K562 (cell line): ENCODE data around the gene EN1. TPM values are rescaled to one million over a fixed set of nuclear protein-coding genes. Genes with fewer than 3 reads are reported as not detected.
A peak's percentile ranks its signal among the peaks of the same experiment; 100 is the strongest.

Source experiments
- CREBBP ChIP-seq: IDR thresholded peaks from one replicate; pipeline ENCODE4 v1.6.1; 2012; ENCODE audit warnings: low read depth, mild to moderate bottlenecking, control low read depth, inconsistent platforms, low read length
- DDX20 ChIP-seq: fragments of 450-650 bp; IDR thresholded peaks from 2 replicates; pipeline ENCODE4 v1.6.1; 2016; ENCODE audit warnings: missing genetic modification characterization, low read depth, mild to moderate bottlenecking, missing compliant biosample characterization, moderate library complexity
- E2F4 ChIP-seq: sonication (generic); formaldehyde crosslinking; IDR thresholded peaks from 2 replicates; pipeline ENCODE4 v1.8.0; 2022; ENCODE audit warnings: mild to moderate bottlenecking, low read depth, missing genetic modification reagents
- EZH2 ChIP-seq: IDR thresholded peaks from 2 replicates; pipeline ENCODE4 v1.6.1; 2012; ENCODE audit warnings: low read depth, mild to moderate bottlenecking, inconsistent platforms, low read length, borderline replicate concordance
- FOXP4 ChIP-seq: sonication (generic); formaldehyde crosslinking; IDR thresholded peaks from 2 replicates; pipeline ENCODE4 v1.8.0; 2022; ENCODE audit warnings: mild to moderate bottlenecking, missing genetic modification reagents, borderline replicate concordance
- HEY1 ChIP-seq: fragments of 250-450 bp; sonication (Bioruptor Pico); IDR thresholded peaks from 2 replicates; pipeline ENCODE4 v1.5.0; 2020; ENCODE audit warnings: mild to moderate bottlenecking, moderate library complexity, borderline replicate concordance
- NCOA1 ChIP-seq: fragments of 450-650 bp; IDR thresholded peaks from 2 replicates; pipeline ENCODE4 v1.6.1; 2016; ENCODE audit warnings: low read depth
- RBM17 ChIP-seq: fragments of 200-400 bp; formaldehyde crosslinking; IDR thresholded peaks from 2 replicates; pipeline ENCODE4 v1.6.1; 2017; ENCODE audit warnings: low read depth, mild to moderate bottlenecking, low read length, borderline replicate concordance
- SIN3B ChIP-seq: fragments of 450-650 bp; IDR thresholded peaks from 2 replicates; pipeline ENCODE4 v1.6.1; 2017; ENCODE audit warnings: low read depth, mild to moderate bottlenecking, moderate library complexity
- TFAP4 ChIP-seq: sonication (generic); formaldehyde crosslinking; IDR thresholded peaks from 2 replicates; pipeline ENCODE4 v1.8.0; 2022; ENCODE audit warnings: missing genetic modification reagents, mild to moderate bottlenecking, moderate library complexity, borderline replicate concordance
- ZBTB33 ChIP-seq: sonication (generic); formaldehyde crosslinking; IDR thresholded peaks from 2 replicates; pipeline ENCODE4 v1.8.1; 2023; ENCODE audit warnings: mild to moderate bottlenecking, missing genetic modification reagents
- polyA plus RNA-seq, 8 experiments: library from polyadenylated mRNA; depleted of rRNA in 4 of 8; stranded (reverse) in 5 of 8; unstranded in 3 of 8; fragments of >200 nt; fragmentation: Nextera tagmentation in 2 of 8; fragmentation: Illumina TruSeq in 1 of 8; extraction: Ambion mirVana in 2 of 8; extraction: Trizol in 1 of 8; gene quantifications; 2 replicates each; pipeline versions ENCODE4 v1.2.1 to v1.2.3, GENCODE V29; 2011 to 2014; ENCODE audit warnings: inconsistent platforms in 1 of 8, missing spikeins in 1 of 8
- total RNA-seq, 7 experiments: library from RNA; depleted of rRNA in 6 of 7; stranded (reverse); fragments of >200 nt in 6 of 7; fragmentation: Illumina TruSeq in 2 of 7; extraction: Trizol in 2 of 7; gene quantifications; 2 replicates each; pipeline versions ENCODE4 v1.2.1 to v1.2.3, GENCODE V29; 2011 to 2021; ENCODE audit warnings: low replicate concordance in 1 of 7
- TF ChIP-seq, protein P1 (sequence below): fragments of 450-650 bp; IDR thresholded peaks from 2 replicates; pipeline ENCODE4 v1.6.1; 2016
- TF ChIP-seq, protein P2 (sequence below), 2 experiments: IDR thresholded peaks; 2 replicates each; pipeline ENCODE4 v1.6.1; 2011; ENCODE audit warnings: borderline replicate concordance in 1 of 2, control low read depth in 1 of 2, low read depth in 1 of 2, low read length in 1 of 2, mild to moderate bottlenecking in 1 of 2, mixed read lengths in 1 of 2, moderate library complexity in 1 of 2; ENCODE audit not compliant: insufficient read depth in 1 of 2, insufficient read length in 1 of 2, poor library complexity in 1 of 2, severe bottlenecking in 1 of 2; ENCODE audit errors: extremely low read depth in 1 of 2

Gene EN1
- total and polyA plus RNA-seq, 9 of the 15 experiments (the other 6 are each of a cell fraction or from before 2014, with no cell fraction given) = 0.06 to 2.0 (median 0.51) TPM

DNA sequence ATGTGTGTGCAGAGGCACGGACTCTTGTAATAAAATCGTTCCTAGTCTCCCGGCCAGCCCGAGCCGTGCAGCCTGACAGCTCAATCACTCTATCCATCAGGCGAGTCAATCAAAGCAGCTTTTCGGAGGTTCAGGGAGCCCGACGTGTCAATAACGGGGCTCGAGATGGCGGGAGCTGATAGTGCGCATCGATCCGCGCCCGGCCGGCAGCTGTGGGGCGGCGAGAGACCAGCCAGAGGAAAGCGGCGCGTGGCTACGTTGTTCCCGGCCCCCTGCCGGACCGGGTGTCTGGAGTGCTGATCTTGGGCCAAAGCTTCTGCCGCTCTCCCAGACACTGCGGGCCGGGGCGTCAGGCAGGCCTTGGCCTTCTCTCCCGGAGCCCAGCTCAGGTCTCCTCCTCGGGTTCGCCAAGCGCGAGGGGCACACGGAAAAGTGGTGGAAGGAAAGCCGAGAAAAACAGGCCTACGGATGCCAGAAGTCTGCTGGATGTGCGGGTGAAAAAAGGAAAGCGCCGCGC, 2.4 kb downstream of the EN1 start (continued):
- TF ChIP-seq ZBTB33 (CRISPR knock-in tag) (peak; percentile 69), TFAP4 (CRISPR knock-in tag) (peak; percentile 79; the same call in 1 of the 2 replicates), NCOA1 (no peak), E2F4 (CRISPR knock-in tag) (no peak), CREBBP (no peak), FOXP4 (CRISPR knock-in tag) (peak; percentile 57; the same call in 1 of the 2 replicates), EZH2 (0 out of 2 replicates have a peak, but pooled peaks have one; percentile 23), DDX20 (no peak), HEY1 (CRISPR knock-in tag) (no peak), SIN3B (no peak), RBM17 (no peak)
- TF ChIP-seq, protein P1, sequence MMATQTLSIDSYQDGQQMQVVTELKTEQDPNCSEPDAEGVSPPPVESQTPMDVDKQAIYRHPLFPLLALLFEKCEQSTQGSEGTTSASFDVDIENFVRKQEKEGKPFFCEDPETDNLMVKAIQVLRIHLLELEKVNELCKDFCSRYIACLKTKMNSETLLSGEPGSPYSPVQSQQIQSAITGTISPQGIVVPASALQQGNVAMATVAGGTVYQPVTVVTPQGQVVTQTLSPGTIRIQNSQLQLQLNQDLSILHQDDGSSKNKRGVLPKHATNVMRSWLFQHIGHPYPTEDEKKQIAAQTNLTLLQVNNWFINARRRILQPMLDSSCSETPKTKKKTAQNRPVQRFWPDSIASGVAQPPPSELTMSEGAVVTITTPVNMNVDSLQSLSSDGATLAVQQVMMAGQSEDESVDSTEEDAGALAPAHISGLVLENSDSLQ = 0 out of 2 replicates have a peak, but pooled peaks have one; percentile 11
- TF ChIP-seq, protein P2, sequence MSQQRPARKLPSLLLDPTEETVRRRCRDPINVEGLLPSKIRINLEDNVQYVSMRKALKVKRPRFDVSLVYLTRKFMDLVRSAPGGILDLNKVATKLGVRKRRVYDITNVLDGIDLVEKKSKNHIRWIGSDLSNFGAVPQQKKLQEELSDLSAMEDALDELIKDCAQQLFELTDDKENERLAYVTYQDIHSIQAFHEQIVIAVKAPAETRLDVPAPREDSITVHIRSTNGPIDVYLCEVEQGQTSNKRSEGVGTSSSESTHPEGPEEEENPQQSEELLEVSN (IDR thresholded peaks at IDR 0.05; ENCODE audit: borderline replicate concordance in 1 of 2, extremely low read depth in 1 of 2, insufficient read depth in 1 of 2, insufficient read length in 1 of 2, low read depth in 1 of 2, low read length in 1 of 2, poor library complexity in 1 of 2, severe bottlenecking in 1 of 2) = peak in 1 of 2 experiments; percentile 56
